ENCODE results near the gene SLC1A6. TPM values are rescaled to one million over a fixed set of nuclear protein-coding genes. Genes with fewer than 3 reads are reported as not detected.

SLC1A6 gene
- polyA plus RNA-seq, 1 donor from 2014 or later = 46.6 TPM

DNA sequence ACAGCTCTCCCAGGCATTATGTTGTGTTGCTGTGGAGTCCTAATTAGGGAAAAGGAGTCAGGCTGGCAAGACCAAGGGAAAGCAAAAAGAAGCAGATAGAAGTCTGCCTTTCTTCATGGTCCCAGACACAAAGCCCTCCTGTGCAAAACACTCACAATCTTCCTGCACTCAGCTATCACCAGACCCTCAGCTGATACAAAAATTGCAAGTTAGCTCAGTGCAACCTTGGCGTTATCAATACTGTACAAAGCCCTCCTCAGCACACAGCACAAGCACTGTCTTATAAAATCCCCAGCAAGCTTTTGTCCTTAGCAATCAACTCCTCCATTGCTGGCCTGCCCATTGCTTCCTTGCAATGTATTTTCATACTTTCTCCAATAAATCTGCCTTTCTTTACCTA is 35.2 kb downstream of the SLC1A6 start:
- no peak overlapping the region for H3K4me3 ChIP-seq (ENCODE audit: low read length)
- TF ChIP-seq EZH2 (IDR thresholded peaks at IDR 0.05; ENCODE audit: borderline replicate concordance, insufficient read depth, low read length, poor library complexity, severe bottlenecking) = no peak
- TF ChIP-seq SMC3 (conservative IDR thresholded peaks at IDR 0.05; ENCODE audit: poor library complexity) = no peak
- no peak for TF ChIP-seq EP300 (conservative IDR thresholded peaks at IDR 0.05; ENCODE audit: poor library complexity, severe bottlenecking)
- no peak for TF ChIP-seq MXI1 (conservative IDR thresholded peaks at IDR 0.05; ENCODE audit: poor library complexity, severe bottlenecking)
- no peak for TF ChIP-seq POLR2AphosphoS5 (IDR thresholded peaks at IDR 0.05)
- TF ChIP-seq, protein P1, sequence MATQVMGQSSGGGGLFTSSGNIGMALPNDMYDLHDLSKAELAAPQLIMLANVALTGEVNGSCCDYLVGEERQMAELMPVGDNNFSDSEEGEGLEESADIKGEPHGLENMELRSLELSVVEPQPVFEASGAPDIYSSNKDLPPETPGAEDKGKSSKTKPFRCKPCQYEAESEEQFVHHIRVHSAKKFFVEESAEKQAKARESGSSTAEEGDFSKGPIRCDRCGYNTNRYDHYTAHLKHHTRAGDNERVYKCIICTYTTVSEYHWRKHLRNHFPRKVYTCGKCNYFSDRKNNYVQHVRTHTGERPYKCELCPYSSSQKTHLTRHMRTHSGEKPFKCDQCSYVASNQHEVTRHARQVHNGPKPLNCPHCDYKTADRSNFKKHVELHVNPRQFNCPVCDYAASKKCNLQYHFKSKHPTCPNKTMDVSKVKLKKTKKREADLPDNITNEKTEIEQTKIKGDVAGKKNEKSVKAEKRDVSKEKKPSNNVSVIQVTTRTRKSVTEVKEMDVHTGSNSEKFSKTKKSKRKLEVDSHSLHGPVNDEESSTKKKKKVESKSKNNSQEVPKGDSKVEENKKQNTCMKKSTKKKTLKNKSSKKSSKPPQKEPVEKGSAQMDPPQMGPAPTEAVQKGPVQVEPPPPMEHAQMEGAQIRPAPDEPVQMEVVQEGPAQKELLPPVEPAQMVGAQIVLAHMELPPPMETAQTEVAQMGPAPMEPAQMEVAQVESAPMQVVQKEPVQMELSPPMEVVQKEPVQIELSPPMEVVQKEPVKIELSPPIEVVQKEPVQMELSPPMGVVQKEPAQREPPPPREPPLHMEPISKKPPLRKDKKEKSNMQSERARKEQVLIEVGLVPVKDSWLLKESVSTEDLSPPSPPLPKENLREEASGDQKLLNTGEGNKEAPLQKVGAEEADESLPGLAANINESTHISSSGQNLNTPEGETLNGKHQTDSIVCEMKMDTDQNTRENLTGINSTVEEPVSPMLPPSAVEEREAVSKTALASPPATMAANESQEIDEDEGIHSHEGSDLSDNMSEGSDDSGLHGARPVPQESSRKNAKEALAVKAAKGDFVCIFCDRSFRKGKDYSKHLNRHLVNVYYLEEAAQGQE (IDR thresholded peaks at IDR 0.05; ENCODE audit: borderline replicate concordance) = no peak
- no peak for TF ChIP-seq TAF1 (IDR thresholded peaks at IDR 0.05; ENCODE audit: low read depth)
- TF ChIP-seq, protein P2, sequence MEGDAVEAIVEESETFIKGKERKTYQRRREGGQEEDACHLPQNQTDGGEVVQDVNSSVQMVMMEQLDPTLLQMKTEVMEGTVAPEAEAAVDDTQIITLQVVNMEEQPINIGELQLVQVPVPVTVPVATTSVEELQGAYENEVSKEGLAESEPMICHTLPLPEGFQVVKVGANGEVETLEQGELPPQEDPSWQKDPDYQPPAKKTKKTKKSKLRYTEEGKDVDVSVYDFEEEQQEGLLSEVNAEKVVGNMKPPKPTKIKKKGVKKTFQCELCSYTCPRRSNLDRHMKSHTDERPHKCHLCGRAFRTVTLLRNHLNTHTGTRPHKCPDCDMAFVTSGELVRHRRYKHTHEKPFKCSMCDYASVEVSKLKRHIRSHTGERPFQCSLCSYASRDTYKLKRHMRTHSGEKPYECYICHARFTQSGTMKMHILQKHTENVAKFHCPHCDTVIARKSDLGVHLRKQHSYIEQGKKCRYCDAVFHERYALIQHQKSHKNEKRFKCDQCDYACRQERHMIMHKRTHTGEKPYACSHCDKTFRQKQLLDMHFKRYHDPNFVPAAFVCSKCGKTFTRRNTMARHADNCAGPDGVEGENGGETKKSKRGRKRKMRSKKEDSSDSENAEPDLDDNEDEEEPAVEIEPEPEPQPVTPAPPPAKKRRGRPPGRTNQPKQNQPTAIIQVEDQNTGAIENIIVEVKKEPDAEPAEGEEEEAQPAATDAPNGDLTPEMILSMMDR (IDR thresholded peaks at IDR 0.05; ENCODE audit: poor library complexity, severe bottlenecking) = no peak
- TF ChIP-seq RAD21 (conservative IDR thresholded peaks at IDR 0.05) = no peak
- H3K36me3 ChIP-seq (ENCODE audit: insufficient read depth, low read length) = no peaks in the 10 kb centered on the region
- H3K27me3 ChIP-seq (ENCODE audit: insufficient read depth, low read depth, low read length) = no peaks in the 10 kb centered on the region
- no peak overlapping the region for H3K27ac ChIP-seq (ENCODE audit: low read length)
- no peaks in the 10 kb centered on the region for H3K79me2 ChIP-seq (replicated peaks; ENCODE audit: insufficient read depth, low read length)
- no peaks in the 10 kb centered on the region for H3K9me3 ChIP-seq (ENCODE audit: low read length)
- no peaks in the 10 kb centered on the region for H3F3A ChIP-seq (ENCODE audit: insufficient read depth, low read length, poor library complexity, severe bottlenecking)
- H3K4me2 ChIP-seq (ENCODE audit: low read length) = no peak overlapping the region
- H2AFZ ChIP-seq (ENCODE audit: low read depth, low read length) = no peak overlapping the region
- H3K9ac ChIP-seq (ENCODE audit: low read length) = no peak overlapping the region
- no peaks in the 10 kb centered on the region for H4K20me1 ChIP-seq (ENCODE audit: insufficient read depth)
- H3K9me2 ChIP-seq (ENCODE audit: insufficient read depth, low read length) = no peaks in the 10 kb centered on the region

DNA sequence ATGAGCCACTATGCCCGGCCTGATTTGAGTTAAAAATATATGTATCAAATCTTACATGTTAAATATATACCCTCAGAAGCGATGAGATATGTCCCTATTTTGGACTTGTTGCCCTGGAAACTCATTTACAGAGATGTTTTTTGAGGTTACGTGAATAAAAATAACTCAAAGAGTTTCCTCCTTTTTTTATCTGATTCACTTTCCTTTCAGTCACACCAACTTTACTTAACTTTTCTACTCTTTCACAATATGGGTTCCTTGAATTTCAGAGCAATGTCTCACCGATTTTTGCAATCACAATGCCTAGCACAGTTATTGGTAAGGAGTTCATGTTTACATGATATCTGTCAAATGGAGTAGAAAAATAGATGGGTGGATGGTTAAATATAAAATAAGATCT is 36.1 kb downstream of the SLC1A6 start:
- TF ChIP-seq RAD21 (conservative IDR thresholded peaks at IDR 0.05) (no peak), EP300 (conservative IDR thresholded peaks at IDR 0.05; ENCODE audit: poor library complexity, severe bottlenecking) (no peak), POLR2AphosphoS5 (IDR thresholded peaks at IDR 0.05) (no peak), EZH2 (IDR thresholded peaks at IDR 0.05; ENCODE audit: borderline replicate concordance, insufficient read depth, low read length, poor library complexity, severe bottlenecking) (no peak), MXI1 (conservative IDR thresholded peaks at IDR 0.05; ENCODE audit: poor library complexity, severe bottlenecking) (no peak), TAF1 (IDR thresholded peaks at IDR 0.05; ENCODE audit: low read depth) (no peak)
- TF ChIP-seq, protein P1 (IDR thresholded peaks at IDR 0.05; ENCODE audit: borderline replicate concordance) = no peak
- TF ChIP-seq, protein P2 (IDR thresholded peaks at IDR 0.05; ENCODE audit: poor library complexity, severe bottlenecking) = no peak
- H3K4me2 ChIP-seq (ENCODE audit: low read length) = no peak overlapping the region
- H3K9ac ChIP-seq (ENCODE audit: low read length) = no peak overlapping the region
- no peaks in the 10 kb centered on the region for H3K9me2 ChIP-seq (ENCODE audit: insufficient read depth, low read length)
- H3K79me2 ChIP-seq (replicated peaks; ENCODE audit: insufficient read depth, low read length) = no peaks in the 10 kb centered on the region
- no peak overlapping the region for H3K4me3 ChIP-seq (ENCODE audit: low read length)
- H3F3A ChIP-seq (ENCODE audit: insufficient read depth, low read length, poor library complexity, severe bottlenecking) = no peaks in the 10 kb centered on the region
- no peaks in the 10 kb centered on the region for H3K36me3 ChIP-seq (ENCODE audit: insufficient read depth, low read length)
- no peaks in the 10 kb centered on the region for H3K9me3 ChIP-seq (ENCODE audit: low read length)
- no peaks in the 10 kb centered on the region for H4K20me1 ChIP-seq (ENCODE audit: insufficient read depth)
- H2AFZ ChIP-seq (ENCODE audit: low read depth, low read length) = no peak overlapping the region
- H3K27ac ChIP-seq (ENCODE audit: low read length) = no peak overlapping the region
- no peaks in the 10 kb centered on the region for H3K27me3 ChIP-seq (ENCODE audit: insufficient read depth, low read depth, low read length)

Data from neural cell (in vitro differentiated cells).